HG02938 (cell line): ENCODE data around the gene CARD16.

ENCODE experiments used
- ATAC-seq: cut with Tn5 transposase; IDR thresholded peaks from one replicate; pipeline ENCODE4 v1.9.1; 2021; ENCODE audit warnings: mild to moderate bottlenecking, moderate library complexity; ENCODE audit not compliant: unreplicated experiment

CARD16 gene

GRCh38 chr11:104997288-104997687, 47.8 kb downstream of the CARD16 start:
- no peak for ATAC-seq

GRCh38 chr11:104995001-104995408, 50.1 kb downstream of the CARD16 start:
- no peak for ATAC-seq

- no peak for ATAC-seq
These were observed 52.4 kb downstream of the CARD16 start for GRCh38 chr11:104992781-104993180.

- ATAC-seq: no peak
These were observed 53.1 kb downstream of the CARD16 start for GRCh38 chr11:104991994-104992393.
